Loucy (cell line): ENCODE results near the gene RNF224.

Source experiments
- H2AFZ ChIP-seq: fragments of 200-600 bp; sonication (generic); 2 replicates; pipeline ENCODE4 v1.6.0; 2016; ENCODE audit warnings: antibody characterized with exemption, mild to moderate bottlenecking, low read length, moderate library complexity
- H3F3A ChIP-seq: fragments of 200-600 bp; 2 replicates; pipeline ENCODE4 v1.6.0; 2016; ENCODE audit warnings: antibody characterized with exemption, low read depth, mild to moderate bottlenecking
- H3K27me3 ChIP-seq: fragments of 200-600 bp; sonication (generic); 2 replicates; pipeline ENCODE4 v1.6.1; 2014; ENCODE audit warnings: low read length, mild to moderate bottlenecking; ENCODE audit not compliant: insufficient read depth, poor library complexity, severe bottlenecking
- H3K36me3 ChIP-seq: fragments of 200-600 bp; sonication (generic); 2 replicates; pipeline ENCODE4 v1.6.1; 2016; ENCODE audit warnings: low read length; ENCODE audit not compliant: insufficient read depth
- H3K4me1 ChIP-seq: fragments of 200-600 bp; sonication (generic); 2 replicates; pipeline ENCODE4 v1.5.1; 2014; ENCODE audit warnings: low read length, mild to moderate bottlenecking; ENCODE audit not compliant: insufficient read depth, poor library complexity, severe bottlenecking
- H3K4me2 ChIP-seq: fragments of 200-600 bp; sonication (generic); 2 replicates; pipeline ENCODE4 v1.6.0; 2014; ENCODE audit warnings: antibody characterized with exemption, low read length, low read depth, mild to moderate bottlenecking; ENCODE audit not compliant: poor library complexity, severe bottlenecking
- H3K4me3 ChIP-seq: fragments of 200-600 bp; sonication (generic); 2 replicates; pipeline ENCODE4 v1.5.1; 2014; ENCODE audit warnings: low read length, mild to moderate bottlenecking, mixed read lengths; ENCODE audit not compliant: poor library complexity, severe bottlenecking
- H3K79me2 ChIP-seq: fragments of 200-600 bp; sonication (generic); 2 replicates; pipeline ENCODE4 v1.6.1; 2014; ENCODE audit warnings: low read length; ENCODE audit not compliant: insufficient read depth
- H3K9ac ChIP-seq: fragments of 200-600 bp; sonication (generic); 2 replicates; pipeline ENCODE4 v1.6.0; 2014; ENCODE audit warnings: mild to moderate bottlenecking, low read depth, low read length, moderate library complexity; ENCODE audit not compliant: poor library complexity, severe bottlenecking
- H3K9me2 ChIP-seq: fragments of 200-600 bp; sonication (generic); replicated peaks from 2 replicates; pipeline ENCODE4 v1.6.1; 2016; ENCODE audit warnings: low read depth, low read length, mixed read lengths
- H3K9me3 ChIP-seq: fragments of 200-600 bp; sonication (generic); 2 replicates; pipeline ENCODE4 v1.6.1; 2014; ENCODE audit warnings: mild to moderate bottlenecking, antibody characterized with exemption, low read length, low read depth; ENCODE audit not compliant: insufficient read depth
- H4K20me1 ChIP-seq: fragments of 200-600 bp; sonication (generic); 2 replicates; pipeline ENCODE4 v1.6.0; 2014; ENCODE audit warnings: antibody characterized with exemption, low read length, mild to moderate bottlenecking; ENCODE audit not compliant: insufficient read depth, poor library complexity, severe bottlenecking
- EZH2phosphoT487 ChIP-seq: fragments of 200-600 bp; IDR thresholded peaks from 2 replicates; pipeline ENCODE4 v1.6.1; 2018; ENCODE audit warnings: antibody characterized with exemption, mild to moderate bottlenecking, moderate library complexity, borderline replicate concordance
- TF ChIP-seq, protein P1 (sequence below): fragments of 200-600 bp; sonication (generic); conservative IDR thresholded peaks from 2 replicates; pipeline ENCODE4 v1.5.1; 2014; ENCODE audit warnings: mild to moderate bottlenecking, antibody characterized with exemption, low read length

RNF224 gene

DNA sequence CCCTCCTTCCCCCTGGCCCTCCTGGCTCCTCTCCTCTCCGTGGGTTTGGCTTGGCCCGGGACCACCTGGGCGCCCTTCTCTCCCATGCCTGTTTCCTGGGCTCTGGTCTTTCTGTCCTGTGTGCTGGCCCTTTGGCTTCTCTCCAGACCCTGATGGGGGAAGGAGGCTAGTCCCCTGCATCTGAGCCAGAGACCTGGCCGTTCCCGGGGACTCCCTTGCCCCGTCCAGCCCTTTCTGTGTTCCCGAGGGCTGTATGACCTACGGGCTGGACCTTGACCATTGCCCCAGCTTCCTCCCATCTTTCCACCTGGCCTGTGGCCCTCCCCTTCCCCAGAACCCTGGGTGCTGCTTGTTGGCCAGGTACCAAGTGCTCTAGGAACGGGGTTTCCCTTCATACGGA, 36.2 kb downstream of the RNF224 start:
- no peak overlapping the region for H3K4me3 ChIP-seq
- no peaks in the 10 kb centered on the region for H3F3A ChIP-seq
- H4K20me1 ChIP-seq: peaks cover 2% of the 10 kb centered on the region
- H2AFZ ChIP-seq: no peak overlapping the region
- no peak overlapping the region for H3K4me2 ChIP-seq
- no peak for TF ChIP-seq EZH2phosphoT487
- TF ChIP-seq, protein P1, sequence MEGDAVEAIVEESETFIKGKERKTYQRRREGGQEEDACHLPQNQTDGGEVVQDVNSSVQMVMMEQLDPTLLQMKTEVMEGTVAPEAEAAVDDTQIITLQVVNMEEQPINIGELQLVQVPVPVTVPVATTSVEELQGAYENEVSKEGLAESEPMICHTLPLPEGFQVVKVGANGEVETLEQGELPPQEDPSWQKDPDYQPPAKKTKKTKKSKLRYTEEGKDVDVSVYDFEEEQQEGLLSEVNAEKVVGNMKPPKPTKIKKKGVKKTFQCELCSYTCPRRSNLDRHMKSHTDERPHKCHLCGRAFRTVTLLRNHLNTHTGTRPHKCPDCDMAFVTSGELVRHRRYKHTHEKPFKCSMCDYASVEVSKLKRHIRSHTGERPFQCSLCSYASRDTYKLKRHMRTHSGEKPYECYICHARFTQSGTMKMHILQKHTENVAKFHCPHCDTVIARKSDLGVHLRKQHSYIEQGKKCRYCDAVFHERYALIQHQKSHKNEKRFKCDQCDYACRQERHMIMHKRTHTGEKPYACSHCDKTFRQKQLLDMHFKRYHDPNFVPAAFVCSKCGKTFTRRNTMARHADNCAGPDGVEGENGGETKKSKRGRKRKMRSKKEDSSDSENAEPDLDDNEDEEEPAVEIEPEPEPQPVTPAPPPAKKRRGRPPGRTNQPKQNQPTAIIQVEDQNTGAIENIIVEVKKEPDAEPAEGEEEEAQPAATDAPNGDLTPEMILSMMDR: no peak
- peaks cover 10% of the 10 kb centered on the region for H3K4me1 ChIP-seq
- H3K36me3 ChIP-seq: peaks cover 4% of the 10 kb centered on the region; the same call in 1 of the 2 replicates
- no peaks in the 10 kb centered on the region for H3K9me2 ChIP-seq
- H3K9me3 ChIP-seq: no peaks in the 10 kb centered on the region
- no peak overlapping the region for H3K9ac ChIP-seq
- H3K79me2 ChIP-seq: peaks cover 3% of the 10 kb centered on the region; the same call in 1 of the 2 replicates
- no peaks in the 10 kb centered on the region for H3K27me3 ChIP-seq

DNA sequence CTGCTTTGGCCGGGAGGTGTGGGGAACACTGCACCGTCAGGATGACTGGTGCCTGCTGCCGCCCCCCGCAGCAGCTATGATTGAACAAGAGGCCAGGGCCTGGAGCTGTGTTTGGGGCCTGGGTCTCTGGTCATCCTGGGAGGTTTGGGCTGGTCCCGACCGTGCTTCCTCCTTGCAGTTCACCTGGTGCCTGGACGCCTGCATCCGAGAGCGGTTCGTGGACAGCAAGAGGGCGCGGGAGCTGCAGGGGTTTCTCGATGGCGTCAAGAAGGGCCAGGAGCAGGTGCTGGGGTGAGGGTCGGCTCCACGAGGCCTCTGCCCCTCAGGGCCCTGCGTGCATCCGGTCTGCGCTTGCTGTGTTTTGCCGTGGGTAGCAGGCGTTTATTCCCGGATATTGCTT, 36.8 kb downstream of the RNF224 start:
- no peak overlapping the region for H2AFZ ChIP-seq
- H3K4me2 ChIP-seq: no peak overlapping the region
- H3F3A ChIP-seq: no peaks in the 10 kb centered on the region
- no peaks in the 10 kb centered on the region for H3K9me3 ChIP-seq
- H4K20me1 ChIP-seq: no peaks in the 10 kb centered on the region
- no peak overlapping the region for H3K9ac ChIP-seq
- H3K79me2 ChIP-seq: 0 out of 2 replicates have a peak, but pooled peaks cover 3% of the 10 kb centered on the region
- no peak overlapping the region for H3K4me3 ChIP-seq
- H3K36me3 ChIP-seq: peaks cover 4% of the 10 kb centered on the region; the same call in 1 of the 2 replicates
- H3K27me3 ChIP-seq: no peaks in the 10 kb centered on the region
- H3K4me1 ChIP-seq: peaks cover 7% of the 10 kb centered on the region
- no peaks in the 10 kb centered on the region for H3K9me2 ChIP-seq
- TF ChIP-seq, protein P1: no peak
- TF ChIP-seq EZH2phosphoT487: no peak

DNA sequence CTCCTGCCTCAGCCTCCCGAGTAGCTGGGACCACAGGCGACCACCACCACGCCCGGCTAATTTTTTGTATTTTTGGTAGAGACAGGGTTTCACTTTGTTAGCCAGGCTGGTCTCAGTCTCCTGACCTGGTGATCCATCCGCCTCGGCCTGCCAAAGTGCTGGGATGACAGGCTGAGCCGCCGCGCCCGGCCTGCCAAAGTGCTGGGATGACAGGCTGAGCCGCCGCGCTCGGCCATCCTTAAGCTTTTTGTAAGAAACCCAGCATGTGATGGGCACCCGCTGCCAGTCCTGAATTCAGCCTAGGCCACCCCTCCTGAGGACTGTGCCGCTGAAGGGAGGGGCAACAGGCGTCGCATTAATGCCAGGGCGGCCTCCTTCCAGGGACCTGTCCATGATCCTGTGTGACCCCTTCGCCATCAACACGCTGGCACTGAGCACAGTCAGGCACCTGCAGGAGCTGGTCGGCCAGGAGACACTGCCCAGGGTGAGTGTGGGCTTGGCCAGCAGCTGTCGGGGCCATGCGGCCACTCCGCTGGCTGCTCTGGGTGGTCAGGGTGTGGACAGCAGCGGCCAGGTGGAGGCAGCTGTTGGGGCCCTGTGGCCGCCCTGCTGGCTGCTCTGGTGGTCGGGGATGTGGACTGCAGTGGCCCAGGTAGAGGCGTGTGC, 38.3 kb downstream of the RNF224 start:
- H3K4me2 ChIP-seq: no peak overlapping the region
- no peaks in the 10 kb centered on the region for H3K9me2 ChIP-seq
- H3F3A ChIP-seq: no peaks in the 10 kb centered on the region
- no peaks in the 10 kb centered on the region for H3K79me2 ChIP-seq
- no peaks in the 10 kb centered on the region for H4K20me1 ChIP-seq
- no peak overlapping the region for H3K9ac ChIP-seq
- H3K4me1 ChIP-seq: peaks cover 6% of the 10 kb centered on the region
- no peaks in the 10 kb centered on the region for H3K27me3 ChIP-seq
- peaks cover 4% of the 10 kb centered on the region; the same call in 1 of the 2 replicates for H3K36me3 ChIP-seq
- H3K4me3 ChIP-seq: no peak overlapping the region
- no peak overlapping the region for H2AFZ ChIP-seq
- no peaks in the 10 kb centered on the region for H3K9me3 ChIP-seq
- TF ChIP-seq, protein P1: no peak
- no peak for TF ChIP-seq EZH2phosphoT487
